Anterior cingulate cortex (tissue), 58 donors: Measurements from ENCODE around the gene POLR2J3.
"Not testable (repeated sequence)": the region's sequence is repeated elsewhere in the genome, so short reads cannot be mapped to it uniquely, and the experiment has no call there.

Source experiments
- DNase-seq, 58 donors: peaks; one replicate each; lab custom pipeline; 2025; lab: John Stamatoyannopoulos, UW

The POLR2J3 gene

DNA sequence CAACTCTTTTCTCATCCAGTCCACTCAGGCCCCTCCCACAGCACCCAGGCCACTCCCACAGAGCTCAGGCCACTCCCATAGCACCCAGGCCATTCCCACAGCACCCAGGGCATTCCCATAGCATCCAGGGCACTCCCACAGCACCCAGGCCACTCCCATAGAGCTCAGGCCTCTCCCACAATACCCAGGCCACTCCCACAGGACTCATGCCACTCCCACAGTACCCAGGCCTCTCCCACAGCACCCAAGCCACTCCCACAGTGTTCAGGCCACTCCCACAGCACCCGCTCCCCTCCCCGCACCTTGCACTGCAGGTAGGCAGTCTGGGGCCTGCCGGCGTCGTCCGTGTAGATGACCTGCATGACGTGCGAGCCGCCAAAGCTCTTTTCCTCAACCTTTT lies 17.5 kb upstream of the POLR2J3 start:
- not testable (repeated sequence) for DNase-seq

DNA sequence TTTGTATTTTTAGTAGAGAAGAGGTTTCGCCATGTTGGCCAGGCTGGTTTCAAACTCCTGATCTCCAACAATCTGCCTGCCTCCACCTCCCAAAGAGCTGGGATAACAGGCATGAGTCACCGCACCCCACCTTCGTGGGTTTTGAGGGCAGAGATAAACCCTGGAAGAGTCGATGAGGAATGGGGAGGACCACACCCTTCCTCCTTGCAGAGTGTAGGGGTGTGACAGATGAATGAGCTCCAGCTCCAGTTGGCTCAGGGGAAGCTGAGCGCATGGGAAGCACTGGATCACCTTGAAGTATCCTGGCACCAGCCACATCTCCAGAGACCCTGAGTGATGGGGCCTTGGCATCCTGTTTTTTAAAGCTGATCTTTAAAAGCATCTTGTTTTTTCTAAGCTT lies 11.1 kb upstream of the POLR2J3 start:
- DNase-seq, result not testable (repeated sequence)

DNA sequence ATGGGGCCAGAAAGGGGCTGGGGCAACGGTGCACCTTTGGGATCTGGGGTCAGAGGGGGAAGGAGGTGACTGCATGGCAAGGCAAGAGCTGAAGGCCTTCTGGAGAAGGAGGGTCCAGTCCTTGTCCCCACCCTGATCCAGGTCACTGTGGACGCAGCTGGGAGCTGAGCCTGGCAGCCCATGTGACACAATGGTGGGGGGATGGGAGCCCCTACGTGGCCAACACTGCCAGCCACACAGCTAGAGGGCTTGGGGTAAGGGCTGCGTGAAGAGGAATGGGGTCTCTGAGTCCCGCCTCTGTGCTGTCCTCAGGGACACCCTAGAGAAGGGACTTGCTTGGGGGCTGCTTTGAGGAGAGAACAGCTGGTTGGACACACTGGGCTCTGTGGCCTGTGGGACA lies 9.3 kb upstream of the POLR2J3 start:
- DNase-seq, result not testable (repeated sequence)

DNA sequence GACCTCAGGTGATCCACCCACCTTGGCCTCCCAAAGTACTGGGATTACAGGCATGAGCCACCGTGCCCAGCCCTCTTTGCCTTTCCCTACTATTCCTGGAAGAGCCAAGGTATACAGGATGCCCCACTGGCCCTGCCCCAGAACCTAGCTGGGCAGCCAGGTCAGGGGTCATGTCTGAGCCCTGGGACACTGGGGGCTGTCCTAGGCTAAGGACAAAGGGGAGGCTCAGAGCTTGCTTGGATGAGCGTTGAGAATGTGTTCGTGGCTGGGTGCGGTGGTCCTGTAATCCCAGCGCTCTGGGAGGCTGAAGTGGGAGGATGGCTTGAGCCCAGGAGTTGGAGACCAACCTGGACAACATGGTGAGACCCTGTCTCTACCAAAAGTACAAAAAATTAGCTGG lies 6.1 kb upstream of the POLR2J3 start:
- DNase-seq, result not testable (repeated sequence)

DNA sequence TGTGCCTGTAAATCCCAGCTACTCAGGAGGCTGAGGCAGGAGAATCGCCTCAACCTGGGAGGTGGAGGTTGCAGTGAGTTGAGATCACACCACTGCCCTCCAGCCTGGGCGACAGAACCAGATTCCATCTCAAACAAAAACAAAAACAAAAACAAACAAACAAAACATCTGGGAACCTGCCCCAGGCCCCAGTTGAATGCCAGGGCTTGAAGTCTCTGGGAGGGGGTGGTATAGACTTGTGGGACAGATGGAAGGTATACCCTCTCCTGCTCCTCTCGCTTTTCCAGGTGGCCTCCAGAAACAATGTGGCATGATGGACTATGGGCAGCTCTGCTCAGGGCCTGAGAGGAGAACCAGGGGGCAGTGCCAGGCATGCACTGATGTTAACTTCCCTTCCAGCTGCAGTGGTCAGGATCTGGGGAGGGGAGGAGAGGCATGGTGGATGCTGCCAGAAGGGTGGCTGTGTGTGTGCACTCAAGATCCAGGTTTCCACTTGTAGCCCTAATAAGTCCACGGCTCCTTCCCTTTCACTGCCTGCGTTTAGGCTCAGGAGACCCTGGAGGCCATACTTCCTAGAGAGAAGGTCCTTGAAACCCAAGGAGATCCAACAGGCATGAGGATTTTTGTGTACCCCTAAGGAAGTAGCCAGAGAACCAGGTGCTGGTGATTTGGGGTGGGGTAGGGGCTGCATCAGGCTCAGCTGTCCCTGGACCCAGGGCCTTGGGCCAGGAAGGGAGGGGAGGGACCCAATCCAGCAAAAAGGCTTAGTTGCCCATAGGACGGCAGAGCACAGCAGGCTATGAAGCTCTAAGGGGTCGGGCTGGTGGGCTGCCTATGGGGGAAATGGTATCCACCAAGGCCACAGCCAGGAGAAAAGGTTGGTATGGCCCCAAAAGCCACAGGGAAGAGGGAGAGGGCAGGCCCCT lies 5.2 kb upstream of the POLR2J3 start:
- DNase-seq, result not testable (repeated sequence)

DNA sequence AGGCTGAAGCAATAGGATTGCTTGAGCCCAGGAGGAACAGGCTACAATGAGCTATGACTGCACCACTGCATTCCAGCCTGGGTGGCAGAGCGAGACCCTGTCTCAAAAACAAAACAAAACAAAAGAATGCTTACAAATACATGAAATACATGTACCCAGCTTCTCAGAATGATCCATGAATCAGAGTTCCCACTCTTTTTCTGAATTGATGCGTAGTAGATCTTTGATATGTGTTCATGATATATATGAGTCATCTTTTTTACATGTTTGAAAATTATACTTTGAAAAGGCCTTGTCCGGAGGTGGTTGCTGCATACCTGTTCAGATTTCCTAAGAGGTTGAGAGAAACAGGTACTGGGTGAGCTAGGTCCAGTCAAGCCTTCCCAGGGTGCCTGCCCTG lies 4.0 kb upstream of the POLR2J3 start:
- not testable (repeated sequence) for DNase-seq

DNA sequence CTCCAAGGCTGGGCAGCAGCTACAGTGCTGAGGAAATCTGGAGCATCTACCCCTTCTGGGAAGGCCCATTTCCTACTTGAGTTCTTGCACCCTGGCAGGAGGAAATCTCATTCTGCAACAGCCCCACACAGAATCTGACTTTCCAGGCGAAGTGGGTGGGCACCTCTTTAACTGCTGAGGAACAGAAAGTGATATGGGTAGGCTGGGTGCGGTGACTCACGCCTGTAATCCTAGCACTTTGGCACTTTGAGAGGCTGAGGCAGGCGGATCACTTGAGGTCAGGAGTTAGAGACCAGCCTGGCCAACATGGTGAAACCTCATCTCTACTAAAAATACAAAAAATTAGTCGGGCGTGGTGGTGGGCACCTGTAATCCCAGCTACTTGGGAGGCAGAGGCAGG lies 2.2 kb upstream of the POLR2J3 start:
- not testable (repeated sequence) for DNase-seq

DNA sequence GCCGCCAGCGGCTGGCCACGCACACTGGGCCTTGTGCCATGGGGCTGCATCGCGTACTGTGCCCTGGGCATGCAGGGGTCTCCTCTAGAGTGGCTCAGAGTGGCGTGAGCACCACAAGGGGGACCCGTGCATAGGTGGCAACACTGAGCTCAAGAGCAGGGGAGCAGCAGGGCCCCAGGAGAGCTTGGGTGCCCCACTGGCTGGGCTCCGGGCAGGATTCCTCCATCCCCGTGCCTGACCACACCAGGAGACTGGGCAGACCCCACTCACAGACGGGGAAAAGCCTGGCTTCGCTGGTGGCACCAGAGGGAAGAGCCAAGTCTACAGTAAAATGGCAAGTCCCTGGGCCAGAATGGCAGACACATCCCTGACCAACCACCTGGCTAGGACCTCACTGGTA lies 3.8 kb downstream of the POLR2J3 start:
- DNase-seq, result not testable (repeated sequence)

DNA sequence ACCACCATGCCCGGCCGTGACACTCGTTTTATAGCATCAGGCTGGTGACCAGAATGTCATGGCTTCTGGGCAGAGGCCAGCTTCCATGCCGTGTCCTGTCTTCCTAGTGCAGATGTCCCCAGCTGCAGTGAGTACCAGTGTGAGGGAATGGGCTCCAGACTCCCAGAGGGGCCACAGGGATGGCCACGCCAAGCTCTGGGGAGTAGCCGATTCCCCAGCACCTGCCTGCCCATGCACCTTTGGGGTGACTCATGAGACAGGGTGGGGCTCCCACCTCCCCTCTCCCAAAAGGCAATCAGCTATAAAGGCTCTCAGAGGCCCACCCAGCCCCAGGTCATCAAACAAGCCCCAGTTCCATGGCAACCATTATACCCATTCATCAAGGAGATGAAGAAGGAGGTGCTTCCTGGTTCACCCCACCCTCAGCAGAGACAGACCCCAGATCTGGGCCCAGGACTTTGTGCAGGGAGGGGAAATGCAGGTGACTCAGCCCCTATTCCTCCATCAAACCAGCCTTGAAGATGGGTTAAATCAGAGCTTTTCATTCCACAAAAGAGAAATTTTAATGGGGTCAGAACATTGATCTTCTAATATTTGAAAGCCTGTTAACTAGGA lies 21.5 kb downstream of the POLR2J3 start, which contains the start of gene SPDYE2:
Gene SPDYE2 (plus strand): TSS at position 419 of the 615 bp plus-strand sequence. CDS start 2,030 bp downstream, outside the sequence.
- DNase-seq, result not testable (repeated sequence)

DNA sequence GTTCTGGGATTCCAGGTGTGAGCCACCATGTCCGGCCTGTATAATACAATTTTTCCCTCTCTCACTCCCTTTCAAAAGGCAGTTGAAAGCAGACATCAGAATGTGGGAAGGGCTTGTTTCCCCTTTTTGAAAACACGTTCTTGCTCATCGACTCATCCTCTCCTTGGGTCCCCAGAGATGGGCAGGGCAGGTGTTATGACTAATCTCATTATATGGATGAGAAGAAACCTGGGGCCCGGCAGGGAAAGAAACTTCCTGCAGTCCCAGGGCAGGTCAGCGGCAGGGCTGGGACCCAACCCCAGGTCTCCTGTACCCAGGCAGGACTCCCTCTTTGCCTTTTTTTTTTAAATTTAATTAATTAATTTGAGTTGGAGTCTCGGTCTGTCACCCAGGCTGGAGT lies 26.0 kb downstream of the POLR2J3 start:
- DNase-seq, result not testable (repeated sequence)

DNA sequence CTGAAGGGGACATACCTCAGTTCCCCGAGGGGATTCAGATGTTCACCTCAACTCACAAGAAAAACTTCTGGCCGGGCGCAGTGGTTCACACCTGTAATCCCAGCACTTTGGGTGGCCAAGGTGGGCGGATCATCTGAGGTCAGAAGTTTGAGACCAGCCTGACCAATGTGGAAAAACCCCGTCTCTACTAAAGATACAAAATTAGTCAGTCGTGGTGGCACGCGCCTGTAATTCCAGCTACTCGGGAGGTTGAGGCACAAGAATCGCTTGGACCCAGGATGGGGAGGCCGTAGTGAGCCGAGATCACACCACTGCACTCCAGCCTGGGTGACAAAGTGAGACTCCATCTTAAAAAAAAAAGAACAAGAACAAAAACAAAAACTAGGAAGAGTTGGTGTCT lies 27.1 kb downstream of the POLR2J3 start:
- DNase-seq, result not testable (repeated sequence)

DNA sequence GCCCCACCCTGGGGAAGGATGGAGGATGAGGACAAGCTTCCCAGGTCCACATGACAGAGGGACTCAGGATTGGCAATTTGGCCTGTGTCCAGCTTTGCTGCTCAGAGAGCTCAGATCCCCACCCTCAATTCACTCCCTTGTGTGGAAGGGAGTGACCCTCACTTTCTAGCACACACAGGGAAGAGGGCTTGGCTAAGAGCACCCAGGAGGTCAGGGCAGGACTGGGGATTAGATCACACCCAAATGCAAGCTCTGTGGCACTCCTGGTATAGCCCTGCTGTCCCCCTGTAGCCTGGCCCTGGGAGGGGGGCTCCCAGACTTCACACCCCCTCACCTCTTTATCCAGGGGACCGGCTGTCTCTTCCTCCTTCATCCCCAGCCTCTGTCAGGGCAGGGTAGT lies 28.0 kb downstream of the POLR2J3 start:
- DNase-seq, result not testable (repeated sequence)

DNA sequence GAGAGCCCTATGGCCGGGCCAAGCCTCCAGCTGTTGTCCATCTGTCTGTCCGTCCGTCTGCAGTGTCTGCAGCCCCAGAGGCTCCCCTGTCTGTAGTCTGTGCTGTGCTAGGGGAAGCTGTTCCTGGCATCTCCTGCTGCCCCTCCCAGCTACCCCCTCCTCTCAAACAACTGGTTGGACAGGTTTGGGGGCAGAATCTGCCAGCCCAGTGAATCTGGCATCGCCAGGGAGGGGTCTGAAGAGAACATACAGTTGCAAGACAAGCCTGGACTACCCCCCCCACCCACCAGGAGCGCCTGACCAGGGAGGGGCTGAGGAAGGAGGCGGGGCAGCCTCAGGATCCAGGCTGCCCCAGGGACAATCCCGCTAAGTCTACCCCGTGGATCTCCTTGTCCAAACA lies 28.8 kb downstream of the POLR2J3 start, which contains the start of gene UPK3BL2:
Gene UPK3BL2 (minus strand): TSS at position 101 of the 400 bp plus-strand sequence. CDS start 60 bp downstream, at position 41.
- DNase-seq, result not testable (repeated sequence)

DNA sequence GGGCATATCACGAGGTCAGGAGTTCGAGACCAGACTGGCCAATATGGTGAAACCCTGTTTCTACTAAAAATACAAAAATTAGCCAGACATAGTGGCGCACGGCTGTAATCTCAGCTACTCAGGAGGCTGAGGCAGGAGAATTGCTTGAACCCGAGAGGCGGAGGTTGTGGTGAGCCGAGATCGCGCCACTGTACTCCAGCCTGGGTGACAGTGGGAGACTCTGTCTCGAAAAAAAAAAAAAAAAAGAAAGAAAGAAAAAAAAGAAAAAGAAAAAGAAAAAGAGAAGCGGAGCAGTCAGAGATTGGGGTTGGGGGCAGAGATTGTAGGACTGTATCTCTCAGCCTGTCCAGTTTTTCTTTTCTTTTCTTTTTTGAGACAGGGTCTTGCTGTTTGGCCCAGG lies 29.6 kb downstream of the POLR2J3 start:
- DNase-seq, result not testable (repeated sequence)

DNA sequence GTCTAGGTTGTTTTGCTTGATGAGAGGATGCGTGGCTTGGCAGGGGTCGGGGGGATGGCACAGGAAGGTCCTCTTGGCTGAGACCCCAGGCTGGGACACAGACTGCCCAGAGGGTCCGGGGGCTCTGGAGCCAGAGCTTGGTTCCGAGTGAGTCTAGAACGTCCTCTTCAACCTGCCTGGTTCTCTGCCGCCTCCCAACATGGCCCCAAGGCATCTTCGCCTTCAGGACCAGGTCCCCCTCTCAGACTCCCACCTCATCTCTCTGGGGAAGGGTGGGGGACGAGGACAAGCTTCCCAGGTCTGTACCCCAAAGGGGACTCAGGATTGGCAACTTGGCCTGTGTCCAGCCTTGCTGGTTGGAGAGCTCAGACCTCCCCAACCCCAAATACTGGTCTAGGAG lies 30.3 kb downstream of the POLR2J3 start:
- DNase-seq, result not testable (repeated sequence)

DNA sequence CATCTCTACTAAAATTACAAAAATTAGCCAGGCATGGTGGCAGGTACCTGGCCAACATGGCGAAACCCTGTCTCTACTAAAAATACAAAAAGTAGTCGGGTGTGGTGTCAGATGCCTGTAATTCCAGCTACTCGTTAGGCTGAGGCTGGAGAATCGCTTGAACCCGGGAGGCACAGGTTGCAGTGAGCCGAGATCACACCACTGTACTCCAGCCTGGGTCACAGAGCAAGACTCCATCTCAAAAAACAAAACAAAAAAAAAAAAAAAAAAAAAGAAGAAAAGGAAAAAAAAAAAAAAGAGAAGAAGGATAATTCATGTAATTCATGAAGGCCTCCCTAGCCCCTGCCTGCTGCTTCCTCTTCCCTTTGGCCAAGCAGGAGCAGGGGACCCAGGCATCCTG lies 31.8 kb downstream of the POLR2J3 start:
- DNase-seq, result not testable (repeated sequence)

DNA sequence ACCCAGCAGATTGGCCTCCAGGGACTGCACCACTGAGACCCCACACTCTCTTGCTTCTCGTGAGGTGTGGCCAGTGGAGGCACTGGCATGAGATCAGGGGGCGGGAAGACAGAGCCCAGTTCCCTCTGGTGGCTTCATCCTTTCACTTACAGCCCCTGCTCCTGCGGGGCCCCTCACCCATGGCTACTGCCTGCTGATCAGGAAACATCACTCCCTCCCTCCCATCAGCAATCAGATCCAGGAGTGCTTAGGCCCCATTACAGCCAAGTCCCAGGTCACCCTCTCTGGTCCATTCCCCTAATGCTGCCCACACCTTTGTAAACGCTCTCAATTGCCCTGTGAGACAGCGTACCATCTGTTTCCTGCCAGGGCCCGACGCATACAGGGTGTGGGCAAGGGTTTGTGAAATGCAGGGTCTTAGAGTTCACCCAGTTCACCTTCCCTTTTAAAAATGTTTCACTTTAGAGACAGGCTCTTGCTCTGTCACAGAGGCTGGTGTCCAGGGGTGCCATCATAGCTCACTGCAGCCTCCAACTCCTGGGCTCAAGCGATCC lies 37.2 kb downstream of the POLR2J3 start:
- DNase-seq, result not testable (repeated sequence)

DNA sequence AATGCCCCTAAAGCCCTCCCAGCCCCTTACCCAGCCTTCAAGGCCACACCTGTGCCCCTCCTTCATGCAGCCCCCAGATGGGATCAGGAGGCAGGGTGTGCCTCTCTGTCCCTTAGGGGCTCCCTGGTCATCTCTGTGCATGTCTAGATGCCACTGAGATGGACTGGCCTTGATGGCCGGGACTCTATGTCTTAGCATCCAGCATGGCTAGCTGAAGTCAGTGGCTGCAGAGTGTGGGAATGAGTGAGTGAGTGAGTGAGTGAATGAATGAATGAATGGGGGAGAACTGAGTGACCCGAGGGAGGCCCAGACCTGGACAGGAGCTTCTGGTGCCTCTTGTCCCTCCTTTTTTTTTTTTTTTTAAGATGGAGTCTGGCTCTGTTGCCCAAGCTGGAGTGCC lies 40.3 kb downstream of the POLR2J3 start:
- not testable (repeated sequence) for DNase-seq

DNA sequence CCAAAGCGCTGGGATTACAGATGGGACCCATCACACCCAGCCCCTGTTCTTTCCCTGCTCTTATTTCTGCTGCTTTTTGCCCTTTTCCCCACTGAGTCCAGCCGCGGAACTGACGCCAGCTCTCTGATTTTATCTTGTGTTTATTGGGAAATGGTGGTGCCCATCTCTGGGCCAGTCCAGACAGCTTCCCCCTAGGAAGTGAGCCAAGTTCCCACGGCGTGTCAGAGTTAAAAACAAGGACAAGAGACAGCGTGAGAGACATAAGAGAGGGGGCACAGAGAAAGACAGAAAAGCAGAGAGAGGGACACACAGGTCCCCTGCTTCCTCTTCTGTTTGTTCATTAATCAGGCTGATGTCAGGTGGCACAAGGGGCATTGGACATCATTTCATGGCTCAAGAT lies 40.8 kb downstream of the POLR2J3 start:
- not testable (repeated sequence) for DNase-seq

DNA sequence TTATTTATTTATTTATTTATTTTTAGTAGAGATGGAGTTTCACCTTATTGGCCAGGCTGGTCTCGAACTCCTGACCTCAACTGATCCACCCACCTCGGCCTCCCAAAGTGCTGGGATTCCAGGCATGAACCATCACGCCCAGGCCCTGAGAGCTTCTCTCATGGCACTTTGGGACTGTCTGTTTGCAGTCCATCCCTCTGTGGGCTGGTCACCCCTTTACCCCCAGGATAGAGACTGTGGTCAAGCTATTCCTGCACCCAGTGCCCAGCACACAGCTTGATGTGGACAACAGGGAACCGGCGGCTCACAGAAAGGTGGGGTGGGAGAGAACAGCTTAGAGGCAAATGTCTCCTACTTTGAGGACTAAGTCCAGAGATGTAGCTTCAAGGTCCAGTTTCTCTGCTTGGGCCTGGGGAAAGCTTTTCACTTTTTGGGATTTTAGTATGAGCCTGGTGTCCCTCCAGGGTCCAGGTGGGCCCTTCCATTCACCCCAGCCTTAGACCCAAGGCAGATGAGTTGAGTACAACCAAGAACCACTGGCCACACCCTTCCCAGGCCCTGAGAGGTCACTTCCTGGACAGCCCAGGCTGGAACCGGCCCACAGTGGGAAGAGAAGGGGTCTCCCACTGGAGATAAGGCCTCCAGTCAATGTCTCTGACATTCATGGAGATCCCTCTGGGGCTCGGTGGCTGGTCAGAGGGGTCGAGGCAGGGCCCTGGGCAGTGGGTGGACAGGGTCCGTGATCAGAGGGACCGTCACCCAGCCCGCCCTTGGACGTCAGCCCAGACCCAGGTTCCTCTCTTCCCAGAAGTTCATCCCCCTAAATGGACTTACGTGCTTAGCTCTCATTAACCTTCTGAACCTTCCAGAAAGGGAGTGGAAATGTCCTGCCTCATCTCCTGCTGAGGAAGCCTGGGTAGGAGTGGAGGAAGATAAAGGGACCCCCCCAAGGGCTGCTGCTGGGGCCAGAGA lies 44.3 kb downstream of the POLR2J3 start:
- not testable (repeated sequence) for DNase-seq
